Dermis microvascular lymphatic vessel endothelial cell (primary cell): ENCODE measurements around the gene CDC34. TPM values are rescaled to one million over a fixed set of nuclear protein-coding genes. Genes with fewer than 3 reads are reported as not detected.
A peak's percentile ranks its signal among the peaks of the same experiment; 100 is the strongest.

Source experiments
- DNase-seq, 2 donors: peaks; one replicate each; pipeline versions ENCODE4 v3.0.0 to v3.0.0-alpha.2; 2010; ENCODE audit warnings: low read depth in 2 of 2
- total RNA-seq: library from RNA; depleted of rRNA; stranded (reverse); fragments of >200 nt; gene quantifications from 2 replicates; pipeline ENCODE4 v1.2.1, GENCODE V29; 2014

CDC34 gene
- total RNA-seq, 1 donor from 2014 or later, result 85.2 TPM

GRCh38 chr19:497491-497868 is 34.1 kb upstream of the CDC34 start:
- no peak for DNase-seq

- no peak for DNase-seq
Measured at GRCh38 chr19:497869-498510, 33.6 kb upstream of the CDC34 start.

DNA sequence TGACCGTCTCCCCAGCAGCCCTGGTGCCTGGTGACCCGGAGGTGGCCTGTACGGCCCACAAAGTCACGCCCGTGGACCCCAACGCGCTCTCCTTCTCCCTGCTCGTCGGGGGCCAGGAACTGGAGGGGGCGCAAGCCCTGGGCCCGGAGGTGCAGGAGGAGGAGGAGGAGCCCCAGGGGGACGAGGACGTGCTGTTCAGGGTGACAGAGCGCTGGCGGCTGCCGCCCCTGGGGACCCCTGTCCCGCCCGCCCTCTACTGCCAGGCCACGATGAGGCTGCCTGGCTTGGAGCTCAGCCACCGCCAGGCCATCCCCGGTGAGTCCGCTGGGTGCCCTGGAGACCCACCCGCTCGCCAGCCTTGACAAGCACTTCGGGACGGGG is 33.1 kb upstream of the CDC34 start:
- no peak for DNase-seq

DNA sequence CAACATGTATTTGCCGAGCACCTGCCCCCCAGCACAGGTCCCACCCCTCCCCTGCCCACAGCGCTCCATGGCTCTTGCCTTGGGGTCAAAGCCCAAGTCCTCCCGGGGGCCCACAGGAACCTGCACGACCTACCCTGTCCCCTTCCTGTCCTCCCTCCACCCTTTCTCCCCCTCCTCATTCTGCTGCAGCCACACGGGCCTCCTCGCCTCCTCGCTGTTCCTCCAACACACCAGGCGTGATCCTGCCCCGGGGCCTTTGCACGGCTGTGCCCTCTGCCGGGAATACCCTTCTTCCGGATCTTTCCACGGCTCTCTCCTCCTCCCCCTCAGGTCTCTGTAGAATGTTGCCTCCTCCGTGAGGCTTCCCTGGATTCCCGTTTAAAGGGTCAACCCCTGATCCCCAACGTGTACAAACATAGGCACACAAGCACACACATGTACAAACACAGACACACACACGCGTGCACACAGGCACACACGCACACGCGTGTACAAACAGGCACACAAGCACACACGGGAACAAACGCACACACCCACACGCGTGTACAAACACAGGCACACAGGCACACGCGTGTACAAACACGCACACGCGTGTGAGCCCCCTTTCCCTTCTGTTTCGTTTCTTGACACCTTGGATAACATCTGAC is 32.5 kb upstream of the CDC34 start:
- DNase-seq, result no peak

- no peak for DNase-seq
Measured at GRCh38 chr19:501646-502045, 29.9 kb upstream of the CDC34 start.

DNA sequence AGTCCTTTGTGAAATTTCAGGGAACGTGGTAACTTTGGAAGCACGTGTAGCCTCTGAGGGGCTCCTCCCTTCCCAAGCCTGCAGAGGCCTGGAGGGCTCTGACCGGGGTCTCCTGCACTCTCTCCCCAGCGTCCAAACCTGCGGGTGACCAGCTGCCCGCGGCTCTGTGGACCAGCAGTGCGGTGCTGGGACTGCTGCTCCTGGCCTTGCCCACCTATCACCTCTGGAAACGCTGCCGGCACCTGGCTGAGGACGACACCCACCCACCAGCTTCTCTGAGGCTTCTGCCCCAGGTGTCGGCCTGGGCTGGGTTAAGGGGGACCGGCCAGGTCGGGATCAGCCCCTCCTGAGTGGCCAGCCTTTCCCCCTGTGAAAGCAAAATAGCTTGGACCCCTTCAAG is 26.9 kb upstream of the CDC34 start:
- no peak for DNase-seq

- peak; percentile 87 to 100 for DNase-seq
Measured at GRCh38 chr19:506404-507285, 24.9 kb upstream of the CDC34 start.

- peak; percentile 43 to 100 for DNase-seq
Measured at GRCh38 chr19:507286-508203, 24.0 kb upstream of the CDC34 start, which contains the start of gene TPGS1. TPGS1 (plus strand) TSS chr19:507497; CDS start chr19:507507, 10 bp downstream.

DNA sequence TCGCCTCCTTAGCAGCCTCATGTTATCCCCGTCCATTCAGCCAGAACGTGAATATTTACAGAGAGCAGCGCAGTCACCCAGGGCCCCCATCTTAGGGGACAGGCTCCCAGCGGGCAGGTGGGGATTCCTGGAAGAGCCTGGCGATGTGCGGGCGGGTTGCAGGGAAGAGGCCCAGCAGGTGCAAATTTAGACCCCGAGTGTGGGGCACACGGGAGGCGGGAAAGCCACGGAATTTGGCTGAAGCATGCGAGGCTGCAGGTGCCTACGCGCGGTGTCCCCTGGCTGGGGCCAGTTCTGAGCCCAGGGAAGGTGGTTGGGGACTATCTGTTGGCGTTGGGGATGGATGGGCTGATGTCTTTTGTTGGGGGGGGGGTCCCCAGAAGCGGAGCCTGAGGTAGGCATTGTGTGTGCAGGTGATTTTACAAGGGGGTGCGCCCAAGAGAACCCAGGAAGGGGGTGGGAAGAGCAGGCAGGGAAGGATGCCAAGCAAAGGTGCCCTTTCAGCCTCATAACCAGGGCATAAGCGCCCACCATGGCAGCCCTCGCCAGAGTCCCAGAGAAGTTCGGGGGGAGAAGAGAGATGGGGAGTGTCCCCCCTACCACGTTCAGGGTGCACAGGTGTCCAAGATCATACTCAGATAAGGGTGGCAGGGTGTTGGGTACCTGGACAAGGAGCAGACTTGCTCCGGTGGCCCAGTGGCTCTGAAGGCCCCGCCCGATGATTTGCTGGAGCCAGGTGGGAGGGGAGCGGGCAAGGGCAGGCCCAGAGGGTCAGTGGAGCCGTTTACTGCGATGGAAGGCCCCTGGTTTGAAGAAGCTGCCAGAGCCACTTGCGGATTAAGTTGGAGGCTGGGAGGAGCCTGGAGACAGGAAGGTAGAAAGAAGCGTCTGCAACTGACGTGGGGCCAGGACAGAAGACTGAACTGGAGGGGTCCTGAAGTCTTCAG is 23.1 kb upstream of the CDC34 start:
- no peak for DNase-seq

DNA sequence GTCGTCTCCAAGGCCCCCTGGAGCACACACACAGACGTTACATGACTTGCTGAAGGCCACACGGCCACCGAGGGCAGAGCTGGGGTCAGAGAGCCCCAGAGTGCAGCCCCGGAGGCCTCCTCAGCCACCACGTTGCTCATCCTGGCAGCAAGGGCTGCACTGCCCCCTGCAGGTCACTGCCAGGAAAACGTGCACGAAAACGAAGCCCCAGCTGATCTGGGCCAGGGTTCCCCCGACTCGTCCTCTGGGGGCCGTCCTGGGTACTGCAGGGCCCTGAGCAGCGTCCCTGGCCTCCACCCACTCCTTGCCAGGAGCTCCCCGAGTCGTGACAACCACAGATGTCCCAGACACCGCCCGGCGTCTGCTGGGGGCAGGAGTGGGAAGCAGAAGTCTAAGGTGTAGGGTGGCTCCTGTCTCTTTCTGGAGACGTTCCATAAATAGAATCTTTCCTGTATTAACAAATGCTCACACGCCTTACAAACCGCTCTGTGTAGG is 20.9 kb upstream of the CDC34 start:
- peak; percentile 73 to 89 for DNase-seq

DNA sequence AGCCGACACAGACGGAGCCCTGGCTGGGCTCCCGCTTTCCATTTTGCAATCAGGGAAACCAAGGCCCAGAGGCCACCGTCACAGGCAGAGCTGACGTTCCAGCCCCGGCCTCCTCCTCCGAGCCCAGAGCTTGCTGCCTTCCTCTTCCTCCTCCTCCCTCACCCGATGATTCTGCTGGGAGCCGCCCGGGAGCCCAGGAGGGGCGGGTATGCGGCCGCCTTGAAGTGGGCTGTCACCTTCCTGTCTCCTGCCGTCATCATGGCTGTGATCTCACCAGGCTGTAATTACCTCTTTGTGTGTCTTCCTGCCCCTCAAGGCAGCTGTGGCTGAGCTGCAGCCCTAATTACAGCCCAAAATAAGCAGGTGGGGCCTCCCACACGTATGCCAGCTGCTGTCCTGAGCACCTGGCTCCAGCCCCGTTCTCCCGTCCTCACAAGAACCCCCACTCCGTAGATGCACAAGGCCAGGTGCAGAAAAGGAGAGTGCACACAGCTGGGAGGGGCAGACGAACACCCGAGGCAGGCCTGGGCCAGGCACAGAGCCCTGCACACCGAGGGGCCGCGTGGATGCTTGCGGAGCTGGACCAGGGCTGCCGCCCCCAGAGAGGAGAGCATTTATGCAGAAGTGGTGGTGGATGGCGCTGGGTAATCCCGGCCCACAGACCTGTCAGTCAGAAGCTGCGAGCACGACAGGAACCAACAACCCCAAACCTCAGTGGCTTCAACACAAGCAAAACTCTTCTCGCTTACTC is 20.3 kb upstream of the CDC34 start:
- DNase-seq, result peak in 1 of 2 donors; percentile 68

DNA sequence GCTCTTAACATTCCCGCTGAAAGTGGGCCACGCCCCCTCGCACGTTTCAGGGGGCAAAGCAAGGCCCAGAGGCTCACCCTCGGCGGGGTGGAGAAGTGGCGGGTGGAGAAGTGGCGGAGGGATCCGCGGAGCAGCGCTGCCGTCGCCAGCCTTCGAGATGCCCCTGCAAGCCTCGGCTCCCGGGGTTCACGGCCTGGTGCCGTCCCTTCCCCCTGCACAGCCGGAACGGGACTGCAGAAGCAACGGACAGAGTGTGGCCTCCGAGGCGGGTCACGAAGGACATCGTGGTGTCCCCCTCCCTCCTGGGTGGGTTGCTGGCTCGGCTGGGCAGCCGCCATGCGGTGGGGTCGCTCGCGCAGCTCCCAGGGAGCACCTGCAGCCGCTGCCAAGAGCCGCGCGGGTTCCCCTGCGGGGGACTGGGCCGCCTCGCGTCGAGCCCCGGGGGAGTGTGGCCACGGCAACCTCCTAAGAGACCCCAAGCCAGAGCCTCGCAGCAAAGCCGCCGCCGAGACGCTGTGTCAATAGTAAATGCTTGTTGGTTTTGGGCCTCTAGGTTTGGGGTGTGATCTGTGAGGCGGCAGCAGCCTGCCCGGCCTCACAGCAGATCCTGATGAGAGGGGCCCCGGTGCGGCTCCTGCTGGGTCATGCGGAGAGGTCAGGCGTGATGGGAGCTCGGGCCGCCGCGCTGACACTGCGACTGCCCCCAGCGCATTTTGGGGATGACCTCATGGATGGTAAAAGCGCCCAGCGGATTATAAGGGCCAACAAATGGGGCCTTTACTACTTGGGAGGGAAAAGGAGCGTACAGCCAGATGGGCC is 18.8 kb upstream of the CDC34 start:
- DNase-seq, result no peak

DNA sequence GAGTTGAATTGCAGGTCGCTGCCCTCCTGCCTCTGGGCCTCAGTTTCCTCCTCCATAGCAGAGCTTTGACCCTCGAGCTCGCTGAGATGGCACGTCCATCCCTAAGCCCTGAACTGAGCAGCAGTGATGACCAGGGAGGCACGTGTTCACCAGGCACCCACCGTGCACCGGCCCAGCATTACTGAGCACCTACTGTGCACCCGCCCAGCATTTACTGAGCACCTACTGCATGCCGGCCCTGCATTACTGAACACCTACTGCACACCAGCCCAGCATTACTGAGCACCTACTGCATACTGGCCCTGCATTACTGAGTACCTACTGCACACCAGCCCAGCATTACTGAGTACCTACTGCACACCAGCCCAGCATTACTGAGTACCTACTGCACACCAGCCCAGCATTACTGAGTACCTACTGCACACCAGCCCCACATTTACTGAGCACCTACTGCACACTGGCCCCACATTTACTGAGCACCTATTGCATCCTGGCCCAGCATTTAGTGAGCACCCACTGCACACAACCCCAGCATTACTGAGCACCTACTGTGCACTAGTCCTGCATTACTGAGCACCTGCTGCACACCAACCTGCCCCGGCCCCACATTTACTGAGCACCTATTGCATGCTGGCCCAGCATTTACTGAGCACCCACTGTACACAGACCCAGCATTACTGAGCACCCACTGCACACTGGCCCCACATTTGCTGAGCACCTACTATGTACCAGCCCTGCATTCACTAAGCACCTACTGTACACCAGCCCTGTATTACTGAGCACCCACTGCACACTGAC is 18.0 kb upstream of the CDC34 start:
- no peak for DNase-seq

DNA sequence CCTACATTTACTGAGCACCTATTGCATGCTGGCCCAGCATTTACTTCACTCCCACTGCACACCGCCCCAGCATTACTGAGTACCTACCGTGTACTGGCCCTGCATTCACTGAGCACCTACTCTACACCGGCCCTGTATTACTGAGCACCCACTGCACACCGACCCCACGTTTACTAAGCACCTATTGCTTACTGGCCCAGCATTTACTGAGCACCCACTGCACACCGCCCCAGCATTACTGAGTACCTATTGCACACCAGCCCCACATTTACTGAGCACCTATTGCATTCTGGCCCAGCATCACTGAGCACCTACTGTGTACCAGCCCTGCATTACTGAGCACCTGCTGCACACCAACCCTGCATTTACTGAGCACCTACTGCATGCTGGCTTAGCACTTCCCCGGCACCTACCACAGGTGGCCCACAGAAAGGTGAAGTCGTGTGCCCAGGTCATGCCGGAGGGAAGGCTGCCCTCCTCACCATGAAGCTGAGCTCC is 17.3 kb upstream of the CDC34 start:
- DNase-seq, result no peak

- no peak for DNase-seq
Measured at GRCh38 chr19:517721-518597, 13.6 kb upstream of the CDC34 start.

DNA sequence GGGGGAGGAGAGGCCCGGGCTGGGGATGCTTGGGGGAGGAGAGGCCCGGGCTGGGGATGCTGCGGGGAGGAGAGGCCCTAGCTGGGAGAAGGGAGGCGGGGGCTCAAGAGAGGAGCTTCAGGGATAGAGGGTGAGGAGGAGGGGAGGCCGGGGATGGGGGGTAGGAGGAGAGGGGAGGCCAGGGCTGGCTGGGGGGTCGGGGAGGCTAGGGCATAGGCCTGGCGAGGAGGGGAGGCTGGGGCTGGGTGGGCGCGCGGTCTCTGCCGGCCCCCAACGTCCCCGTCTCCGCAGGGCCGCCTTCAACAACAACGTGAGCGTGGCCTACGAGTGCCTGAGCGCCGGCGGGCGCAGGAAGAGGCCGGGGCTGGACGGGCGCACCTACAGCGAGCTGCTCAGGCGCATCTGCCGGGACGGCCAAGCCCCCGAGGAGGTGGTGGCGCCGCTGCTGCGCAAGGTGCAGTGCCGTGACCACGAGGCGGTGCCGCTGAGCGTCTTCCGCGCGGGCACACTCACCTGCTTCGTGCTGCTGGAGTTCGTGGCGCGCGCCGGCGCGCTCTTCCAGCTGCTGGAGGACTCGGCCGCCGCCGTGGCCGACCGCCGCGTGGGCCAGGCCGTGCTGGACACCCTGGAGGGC is 12.8 kb upstream of the CDC34 start:
- peak in 1 of 2 donors; percentile 23 for DNase-seq
